Nephron (organoid): ENCODE results near the gene ARHGAP20.

Experiments used
- H3K27ac Mint-ChIP-seq, 3 experiments: 2 replicates each; pipeline ENCODE4 v1.8.0; 2020; ENCODE audit warnings: mixed read lengths in 3 of 3, mild to moderate bottlenecking in 2 of 3, moderate library complexity in 1 of 3
- H3K27me3 Mint-ChIP-seq: 2 replicates; pipeline ENCODE4 v1.8.0; 2021; ENCODE audit warnings: low read depth, mild to moderate bottlenecking, moderate library complexity, mixed read lengths
- H3K36me3 Mint-ChIP-seq: 2 replicates; pipeline ENCODE4 v1.8.0; 2020; ENCODE audit warnings: low read depth, mixed read lengths
- H3K4me1 Mint-ChIP-seq: 2 replicates; pipeline ENCODE4 v1.8.0; 2020; ENCODE audit warnings: mixed read lengths
- H3K4me3 Mint-ChIP-seq, 3 experiments: 2 replicates each; pipeline ENCODE4 v1.8.0; 2020; ENCODE audit warnings: mild to moderate bottlenecking in 3 of 3, mixed read lengths in 3 of 3, moderate library complexity in 2 of 3
- H3K9me3 Mint-ChIP-seq: 2 replicates; pipeline ENCODE4 v1.8.0; 2020; ENCODE audit warnings: mixed read lengths
- TF ChIP-seq, protein P1 (sequence below), 3 experiments: fragments of 200-600 bp; sonication (generic); IDR thresholded peaks; one replicate each; pipeline ENCODE4 v1.5.0; 2021; ENCODE audit warnings: antibody characterized with exemption in 3 of 3; ENCODE audit not compliant: unreplicated experiment in 3 of 3

The ARHGAP20 gene

DNA sequence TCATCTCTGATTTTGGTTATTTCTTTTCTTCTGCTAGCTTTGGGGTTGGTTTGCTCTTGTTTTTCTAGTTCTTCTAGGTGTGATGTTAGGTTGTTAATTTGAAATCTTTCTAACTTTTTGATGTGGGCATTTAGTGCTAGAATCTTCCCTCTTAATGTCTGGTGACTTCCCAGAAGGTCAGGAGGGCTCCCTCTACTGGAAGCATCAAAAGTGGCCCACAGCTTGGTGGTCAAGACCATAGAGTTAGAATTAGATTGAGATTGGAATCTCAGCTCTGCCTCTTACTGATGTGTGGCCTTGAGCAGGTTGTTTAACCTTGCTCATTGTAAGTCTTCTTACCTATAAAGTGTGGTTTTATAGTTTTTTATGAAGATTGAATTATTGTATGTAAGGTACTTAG lies 183.2 kb downstream of the ARHGAP20 start:
- TF ChIP-seq, protein P1, sequence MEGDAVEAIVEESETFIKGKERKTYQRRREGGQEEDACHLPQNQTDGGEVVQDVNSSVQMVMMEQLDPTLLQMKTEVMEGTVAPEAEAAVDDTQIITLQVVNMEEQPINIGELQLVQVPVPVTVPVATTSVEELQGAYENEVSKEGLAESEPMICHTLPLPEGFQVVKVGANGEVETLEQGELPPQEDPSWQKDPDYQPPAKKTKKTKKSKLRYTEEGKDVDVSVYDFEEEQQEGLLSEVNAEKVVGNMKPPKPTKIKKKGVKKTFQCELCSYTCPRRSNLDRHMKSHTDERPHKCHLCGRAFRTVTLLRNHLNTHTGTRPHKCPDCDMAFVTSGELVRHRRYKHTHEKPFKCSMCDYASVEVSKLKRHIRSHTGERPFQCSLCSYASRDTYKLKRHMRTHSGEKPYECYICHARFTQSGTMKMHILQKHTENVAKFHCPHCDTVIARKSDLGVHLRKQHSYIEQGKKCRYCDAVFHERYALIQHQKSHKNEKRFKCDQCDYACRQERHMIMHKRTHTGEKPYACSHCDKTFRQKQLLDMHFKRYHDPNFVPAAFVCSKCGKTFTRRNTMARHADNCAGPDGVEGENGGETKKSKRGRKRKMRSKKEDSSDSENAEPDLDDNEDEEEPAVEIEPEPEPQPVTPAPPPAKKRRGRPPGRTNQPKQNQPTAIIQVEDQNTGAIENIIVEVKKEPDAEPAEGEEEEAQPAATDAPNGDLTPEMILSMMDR (IDR thresholded peaks at IDR 0.05; ENCODE audit: unreplicated experiment in 3 of 3), result no peak
- peaks cover 5% of the 10 kb centered on the region for H3K4me1 Mint-ChIP-seq
- no peak overlapping the region for H3K4me3 Mint-ChIP-seq
- no peaks in the 10 kb centered on the region for H3K27me3 Mint-ChIP-seq
- H3K9me3 Mint-ChIP-seq, result peaks cover 25% of the 10 kb centered on the region
- H3K27ac Mint-ChIP-seq, result no peak overlapping the region
- no peaks in the 10 kb centered on the region for H3K36me3 Mint-ChIP-seq

DNA sequence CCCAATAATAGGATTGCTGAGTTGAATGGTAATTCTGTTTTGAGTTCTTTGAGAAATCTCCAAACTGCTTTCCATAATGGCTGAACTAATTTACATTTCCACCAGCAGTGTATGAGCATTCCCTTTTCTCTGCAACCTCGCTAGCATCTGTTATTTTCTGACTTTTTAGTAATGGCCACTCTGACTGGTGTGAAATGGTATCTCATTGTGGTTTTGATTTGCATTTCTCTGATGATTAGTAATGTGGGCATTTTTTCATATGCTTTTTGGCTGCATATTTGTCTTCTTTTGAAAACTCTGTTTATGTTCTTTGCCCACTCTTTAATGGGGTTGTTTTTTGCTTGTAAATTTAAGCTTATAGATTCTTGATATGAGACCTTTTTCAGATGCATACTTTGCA lies 185.1 kb downstream of the ARHGAP20 start:
- peaks cover 5% of the 10 kb centered on the region for H3K4me1 Mint-ChIP-seq
- H3K27ac Mint-ChIP-seq, result no peak overlapping the region
- peaks cover 22% of the 10 kb centered on the region for H3K9me3 Mint-ChIP-seq
- H3K27me3 Mint-ChIP-seq, result no peaks in the 10 kb centered on the region
- no peak overlapping the region for H3K4me3 Mint-ChIP-seq
- TF ChIP-seq, protein P1 (IDR thresholded peaks at IDR 0.05; ENCODE audit: unreplicated experiment in 3 of 3), result no peak
- H3K36me3 Mint-ChIP-seq, result no peaks in the 10 kb centered on the region
